SK-N-SH (cell line): ENCODE results near the gene AFAP1L1. TPM values are rescaled to one million over a fixed set of nuclear protein-coding genes. Genes with fewer than 3 reads are reported as not detected.

Source experiments
- CTCF ChIA-PET: fragments of 300-600, 350-600 bp; formaldehyde crosslinking; extraction: SDS; loops from one replicate; lab custom pipeline; 2021; lab: Yijun Ruan, JAX
- POLR2A ChIA-PET: fragments of 350-600 bp; sonication (Branson Sonifier 250); formaldehyde crosslinking; extraction: SDS; loops from one replicate; lab custom pipeline; 2020; ENCODE audit warnings: antibody characterized with exemption, inconsistent platforms; lab: Yijun Ruan, JAX
- DNase-seq: peaks from one replicate; pipeline ENCODE4 v3.0.0; 2012
- H2AFZ ChIP-seq: fragments of 200-600 bp; sonication (generic); 2 replicates; pipeline ENCODE4 v1.8.1; 2016; ENCODE audit warnings: antibody characterized with exemption, mild to moderate bottlenecking, low read depth
- H3F3A ChIP-seq: fragments of 200-600 bp; sonication (generic); replicated peaks from 2 replicates; pipeline ENCODE3; 2016; ENCODE audit warnings: antibody characterized with exemption, mild to moderate bottlenecking; ENCODE audit not compliant: insufficient read depth
- H3K27ac ChIP-seq, 2 experiments: fragments of 200-500 bp in 1 of 2; fragments of 200-600 bp in 1 of 2; sonication (Bioruptor generic) in 1 of 2; sonication (generic), shearing (Covaris generic) in 1 of 2; 2 replicates each; pipeline versions ENCODE4 v1.5.1 to v1.6.1; 2014 to 2016; ENCODE audit warnings: low read depth in 2 of 2, inconsistent platforms in 1 of 2, low read length in 1 of 2, mild to moderate bottlenecking in 1 of 2, mixed read lengths in 1 of 2
- H3K27me3 ChIP-seq: fragments of 200-600 bp; sonication (generic), shearing (Covaris generic); 2 replicates; pipeline ENCODE4 v1.6.1; 2016; ENCODE audit warnings: mixed run types; ENCODE audit not compliant: insufficient read depth
- H3K36me3 ChIP-seq, 2 experiments: fragments of 200-500 bp in 1 of 2; fragments of 200-600 bp in 1 of 2; sonication (Bioruptor generic) in 1 of 2; sonication (generic) in 1 of 2; replicated peaks in 1 of 2; 2 replicates each; pipeline versions ENCODE3 to v1.5.1; 2014 to 2016; ENCODE audit warnings: low read length in 1 of 2, mild to moderate bottlenecking in 1 of 2; ENCODE audit not compliant: insufficient read depth in 2 of 2, control insufficient read depth in 1 of 2
- H3K4me1 ChIP-seq, 2 experiments: fragments of 200-500 bp in 1 of 2; fragments of 200-600 bp in 1 of 2; sonication (Bioruptor generic) in 1 of 2; sonication (generic), shearing (Covaris generic) in 1 of 2; 2 replicates each; pipeline versions ENCODE4 v1.5.1 to v1.6.1; 2014 to 2016; ENCODE audit warnings: low read depth in 1 of 2, low read length in 1 of 2, mixed run types in 1 of 2; ENCODE audit not compliant: insufficient read depth in 2 of 2, control insufficient read depth in 1 of 2
- H3K4me2 ChIP-seq: fragments of 200-600 bp; sonication (generic), shearing (Covaris generic); 2 replicates; pipeline ENCODE4 v1.6.1; 2017; ENCODE audit warnings: mixed run types
- H3K4me3 ChIP-seq, 2 experiments: fragments of 200-500 bp in 1 of 2; fragments of 200-600 bp in 1 of 2; sonication (Bioruptor generic) in 1 of 2; sonication (generic), shearing (Covaris generic) in 1 of 2; 2 replicates each; pipeline versions ENCODE4 v1.5.1 to v1.8.1; 2014 to 2016; ENCODE audit warnings: low read depth in 2 of 2, inconsistent platforms in 1 of 2, low read length in 1 of 2, mild to moderate bottlenecking in 1 of 2, mixed read lengths in 1 of 2, moderate library complexity in 1 of 2
- H3K79me2 ChIP-seq: fragments of 200-600 bp; sonication (generic); 2 replicates; pipeline ENCODE4 v1.8.1; 2017; ENCODE audit warnings: mild to moderate bottlenecking; ENCODE audit not compliant: insufficient read depth
- H3K9ac ChIP-seq: fragments of 200-600 bp; sonication (generic); 2 replicates; pipeline ENCODE4 v1.6.1; 2017; ENCODE audit warnings: mixed run types
- H3K9me2 ChIP-seq: fragments of 200-600 bp; sonication (generic); 2 replicates; pipeline ENCODE4 v1.6.1; 2017; ENCODE audit warnings: mixed run types
- H3K9me3 ChIP-seq: fragments of 200-600 bp; sonication (generic); 2 replicates; pipeline ENCODE4 v1.6.1; 2017; ENCODE audit warnings: mixed run types, mild to moderate bottlenecking, moderate library complexity
- H4K20me1 ChIP-seq: fragments of 200-600 bp; sonication (generic); 2 replicates; pipeline ENCODE4 v1.6.1; 2017; ENCODE audit warnings: mild to moderate bottlenecking, mixed run types; ENCODE audit not compliant: insufficient read depth
- CTCF ChIP-seq: fragments of 200-600 bp; sonication (generic); IDR thresholded peaks from 2 replicates; pipeline ENCODE4 v1.6.1; 2017; ENCODE audit warnings: antibody characterized with exemption, mild to moderate bottlenecking, moderate library complexity
- ELF1 ChIP-seq: IDR thresholded peaks from 2 replicates; pipeline ENCODE4 v1.4.0; 2012
- EP300 ChIP-seq, 2 experiments: IDR thresholded peaks; 2 replicates each; pipeline versions ENCODE4 v1.4.0 to v1.6.1; 2012; ENCODE audit warnings: borderline replicate concordance in 1 of 2, low read depth in 1 of 2, low read length in 1 of 2
- FOXM1 ChIP-seq: IDR thresholded peaks from 2 replicates; pipeline ENCODE4 v1.4.0; 2012; ENCODE audit warnings: low read depth, mild to moderate bottlenecking
- NRF1 ChIP-seq: IDR thresholded peaks from 2 replicates; pipeline ENCODE4 v1.6.1; 2012; ENCODE audit warnings: low read depth, mild to moderate bottlenecking, low read length
- PBX3 ChIP-seq: IDR thresholded peaks from 2 replicates; pipeline ENCODE4; 2012
- REST ChIP-seq: IDR thresholded peaks from 2 replicates; pipeline ENCODE4 v1.6.1; 2012; ENCODE audit warnings: mild to moderate bottlenecking, low read depth, low read length, moderate library complexity
- RXRA ChIP-seq: IDR thresholded peaks from 2 replicates; pipeline ENCODE4 v1.4.0; 2012; ENCODE audit warnings: low read depth, mild to moderate bottlenecking, borderline replicate concordance
- SIN3A ChIP-seq: IDR thresholded peaks from 2 replicates; pipeline ENCODE4 v1.6.1; 2012; ENCODE audit warnings: low read depth, mild to moderate bottlenecking, low read length, moderate library complexity, borderline replicate concordance
- TAF1 ChIP-seq: IDR thresholded peaks from 2 replicates; pipeline ENCODE4 v1.6.1; 2012; ENCODE audit warnings: low read depth, mild to moderate bottlenecking, low read length, moderate library complexity, borderline replicate concordance
- TEAD4 ChIP-seq: IDR thresholded peaks from 2 replicates; pipeline ENCODE4 v1.4.0; 2012; ENCODE audit warnings: mild to moderate bottlenecking, borderline replicate concordance; ENCODE audit not compliant: insufficient read depth
- USF1 ChIP-seq: IDR thresholded peaks from 2 replicates; pipeline ENCODE4 v1.4.0; 2012; ENCODE audit warnings: low read depth, borderline replicate concordance
- WGBS: methylation state at CpG from one replicate; pipeline ENCODE4 v1.1.6; 2017; ENCODE audit warnings: low lambda C conversion rate; 5-methylcytosine and 5-hydroxymethylcytosine counted together
- polyA plus RNA-seq, 3 experiments: library from polyadenylated mRNA; depleted of rRNA; stranded (reverse); fragments of >200 nt; gene quantifications; 2 replicates each; pipeline ENCODE4 v1.2.3, GENCODE V29; 2012

AFAP1L1 gene
- polyA plus RNA-seq, 1 of the 3 experiments (the other 2 are of a cell fraction), result 0.82 TPM

- Histone ChIP-seq H3K36me3 (no peaks in the 10 kb centered on the region), H3K4me2 (no peak within 1 kb of the TSS), H3K27me3 (no peaks in the 10 kb centered on the region), H2AFZ (no peak within 1 kb of the TSS), H3F3A (no peaks in the 10 kb centered on the region), H3K9me2 (no peaks in the 10 kb centered on the region), H3K9ac (no peak within 1 kb of the TSS), H3K4me3 (no peak within 1 kb of the TSS), H3K4me1 (peaks cover 0 to 34% of the 10 kb centered on the region in 2 experiments; a peak in 1 of 4 replicates), H4K20me1 (no peaks in the 10 kb centered on the region), H3K27ac (no peak within 1 kb of the TSS; a peak in 1 of 4 replicates), H3K9me3 (no peaks in the 10 kb centered on the region), H3K79me2 (no peaks in the 10 kb centered on the region)
- WGBS, result 67% methylated on average over 10 of the region's 22 CpGs
- peak; percentile 47 for DNase-seq
- no peak for TF ChIP-seq PBX3
- no peak for TF ChIP-seq ELF1
- TF ChIP-seq RXRA, result no peak
- TF ChIP-seq USF1, result no peak
- no peak for TF ChIP-seq REST
- POLR2A ChIA-PET, result interaction anchor here (1.0 to 4.3 kb wide), 2 partner anchors 41 to 54 kb away, joined by 4 to 40 read pairs; no protein-coding TSS in a partner anchor
- CTCF ChIA-PET, result interaction anchor here (0.8 to 41.4 kb wide), 5 partner anchors 10 to 184 kb away, joined by 3 to 1751 read pairs (median 12); no protein-coding TSS in a partner anchor
These were observed 107.6 kb downstream of the AFAP1L1 start, which contains the start of gene IL17B for GRCh38 chr5:149379177-149379761. Gene IL17B, minus strand, starts transcription at chr5:149379292. Its CDS starts 67 bp downstream, at chr5:149379225.

- Histone ChIP-seq H3K9me2 (no peaks in the 10 kb centered on the region), H3K36me3 (no peaks in the 10 kb centered on the region), H3K27ac (no peak overlapping the region), H3K9me3 (no peaks in the 10 kb centered on the region), H3K9ac (no peak overlapping the region), H3K27me3 (no peaks in the 10 kb centered on the region), H3K4me3 (no peak overlapping the region), H3F3A (no peaks in the 10 kb centered on the region), H2AFZ (no peak overlapping the region), H3K79me2 (no peaks in the 10 kb centered on the region), H3K4me2 (no peak overlapping the region), H3K4me1 (peaks cover 0 to 36% of the 10 kb centered on the region in 2 experiments; a peak in 1 of 4 replicates), H4K20me1 (no peaks in the 10 kb centered on the region)
- 95% methylated on average over 5 of the region's 5 CpGs for WGBS
- CTCF ChIA-PET, result interaction anchor here (0.8 to 41.4 kb wide), 5 partner anchors 10 to 183 kb away, joined by 3 to 1751 read pairs (median 12); no protein-coding TSS in a partner anchor
- no peak for DNase-seq
- POLR2A ChIA-PET, result interaction anchor here (1.0 to 4.3 kb wide), 2 partner anchors 41 to 53 kb away, joined by 4 to 40 read pairs; no protein-coding TSS in a partner anchor
- TF ChIP-seq REST (no peak), SIN3A (no peak), FOXM1 (no peak), ELF1 (no peak), TAF1 (no peak), CTCF (no peak), EP300 (IDR thresholded peaks at IDR 0.05; ENCODE audit: borderline replicate concordance in 1 of 2, low read depth in 1 of 2, low read length in 1 of 2) (no peak), NRF1 (no peak), TEAD4 (no peak), RXRA (no peak)
These were observed 108.2 kb downstream of the AFAP1L1 start for GRCh38 chr5:149379818-149380374.
